ENCODE measurements around the gene FER. TPM values are rescaled to one million over a fixed set of nuclear protein-coding genes. Genes with fewer than 3 reads are reported as not detected.

Gene FER
- total RNA-seq, 1 donor from 2014 or later, result 38.2 TPM

DNA sequence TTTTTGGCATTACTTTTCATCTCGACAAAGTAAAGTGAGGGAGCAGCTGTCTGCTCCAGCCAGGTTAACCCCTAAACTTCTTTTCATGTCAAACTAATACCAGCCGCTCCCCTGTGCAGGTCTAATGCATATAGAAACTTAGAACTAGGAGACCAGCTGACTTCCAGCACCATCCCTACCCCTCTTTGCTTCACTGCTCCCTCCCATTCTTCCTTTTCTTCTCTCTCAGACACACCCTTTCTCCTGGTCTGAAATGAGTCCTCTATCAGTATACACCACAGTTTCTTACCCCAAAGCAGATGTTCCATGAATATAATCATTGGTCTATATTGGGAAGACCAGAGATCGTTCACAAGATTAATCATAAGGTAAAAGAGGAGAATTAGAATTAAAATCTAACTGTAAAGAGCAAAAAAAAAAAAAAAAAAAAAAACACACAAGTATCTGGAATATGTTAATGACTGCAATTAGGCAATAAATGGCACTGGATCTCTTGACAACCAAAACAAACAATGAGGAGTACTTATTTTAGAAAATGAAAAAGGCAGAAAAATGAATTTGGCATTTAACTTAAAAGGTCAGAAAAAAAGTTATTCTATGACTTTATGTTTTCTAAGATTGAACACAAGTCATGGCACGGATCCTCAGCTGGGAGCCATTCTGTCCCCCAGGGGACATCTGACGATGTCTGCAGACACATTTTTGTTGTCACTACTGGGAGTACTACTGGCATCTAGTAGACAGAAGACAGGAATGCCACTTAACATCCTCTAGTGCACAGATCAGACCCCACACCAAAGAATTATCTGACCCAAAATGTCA, 452.3 kb downstream of the FER start:
- no peak for DNase-seq (ENCODE audit: extremely low spot score, unreplicated experiment)
- H3K27me3 Mint-ChIP-seq (ENCODE audit: unreplicated experiment), result no peaks in the 10 kb centered on the region
- no peaks in the 10 kb centered on the region for H3K4me1 Mint-ChIP-seq (ENCODE audit: unreplicated experiment)
- H3K27ac Mint-ChIP-seq (ENCODE audit: unreplicated experiment), result no peak overlapping the region
- H3K9me3 Mint-ChIP-seq (ENCODE audit: unreplicated experiment), result peaks cover 4% of the 10 kb centered on the region
- TF ChIP-seq, protein P1, sequence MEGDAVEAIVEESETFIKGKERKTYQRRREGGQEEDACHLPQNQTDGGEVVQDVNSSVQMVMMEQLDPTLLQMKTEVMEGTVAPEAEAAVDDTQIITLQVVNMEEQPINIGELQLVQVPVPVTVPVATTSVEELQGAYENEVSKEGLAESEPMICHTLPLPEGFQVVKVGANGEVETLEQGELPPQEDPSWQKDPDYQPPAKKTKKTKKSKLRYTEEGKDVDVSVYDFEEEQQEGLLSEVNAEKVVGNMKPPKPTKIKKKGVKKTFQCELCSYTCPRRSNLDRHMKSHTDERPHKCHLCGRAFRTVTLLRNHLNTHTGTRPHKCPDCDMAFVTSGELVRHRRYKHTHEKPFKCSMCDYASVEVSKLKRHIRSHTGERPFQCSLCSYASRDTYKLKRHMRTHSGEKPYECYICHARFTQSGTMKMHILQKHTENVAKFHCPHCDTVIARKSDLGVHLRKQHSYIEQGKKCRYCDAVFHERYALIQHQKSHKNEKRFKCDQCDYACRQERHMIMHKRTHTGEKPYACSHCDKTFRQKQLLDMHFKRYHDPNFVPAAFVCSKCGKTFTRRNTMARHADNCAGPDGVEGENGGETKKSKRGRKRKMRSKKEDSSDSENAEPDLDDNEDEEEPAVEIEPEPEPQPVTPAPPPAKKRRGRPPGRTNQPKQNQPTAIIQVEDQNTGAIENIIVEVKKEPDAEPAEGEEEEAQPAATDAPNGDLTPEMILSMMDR (IDR thresholded peaks at IDR 0.05), result no peak
- H3K4me3 Mint-ChIP-seq (ENCODE audit: unreplicated experiment), result no peak overlapping the region
- H3K36me3 Mint-ChIP-seq (ENCODE audit: unreplicated experiment), result peaks cover 3% of the 10 kb centered on the region

GRCh38 chr5:109215040-109215439, 467.3 kb downstream of the FER start:
- TF ChIP-seq, protein P1 (IDR thresholded peaks at IDR 0.05), result no peak
- Mint-ChIP-seq H3K27ac (ENCODE audit: unreplicated experiment) (no peak overlapping the region), H3K4me3 (ENCODE audit: unreplicated experiment) (no peak overlapping the region), H3K27me3 (ENCODE audit: unreplicated experiment) (peaks cover 2% of the 10 kb centered on the region), H3K4me1 (ENCODE audit: unreplicated experiment) (no peaks in the 10 kb centered on the region), H3K9me3 (ENCODE audit: unreplicated experiment) (peaks cover 26% of the 10 kb centered on the region), H3K36me3 (ENCODE audit: unreplicated experiment) (peaks cover 1% of the 10 kb centered on the region)
- DNase-seq (ENCODE audit: extremely low spot score, unreplicated experiment), result no peak

- H3K4me1 Mint-ChIP-seq (ENCODE audit: unreplicated experiment), result no peaks in the 10 kb centered on the region
- no peak for DNase-seq (ENCODE audit: extremely low spot score, unreplicated experiment)
- no peak overlapping the region for H3K4me3 Mint-ChIP-seq (ENCODE audit: unreplicated experiment)
- no peak overlapping the region for H3K27ac Mint-ChIP-seq (ENCODE audit: unreplicated experiment)
- no peaks in the 10 kb centered on the region for H3K36me3 Mint-ChIP-seq (ENCODE audit: unreplicated experiment)
- TF ChIP-seq, protein P1 (IDR thresholded peaks at IDR 0.05), result no peak
- no peaks in the 10 kb centered on the region for H3K27me3 Mint-ChIP-seq (ENCODE audit: unreplicated experiment)
- H3K9me3 Mint-ChIP-seq (ENCODE audit: unreplicated experiment), result peaks cover 5% of the 10 kb centered on the region
Observed at GRCh38 chr5:109218818-109219217, 471.1 kb downstream of the FER start.

GRCh38 chr5:109223531-109223930, 475.8 kb downstream of the FER start:
- TF ChIP-seq, protein P1 (IDR thresholded peaks at IDR 0.05), result no peak
- Mint-ChIP-seq H3K27ac (ENCODE audit: unreplicated experiment) (no peak overlapping the region), H3K4me3 (ENCODE audit: unreplicated experiment) (no peak overlapping the region), H3K27me3 (ENCODE audit: unreplicated experiment) (no peaks in the 10 kb centered on the region), H3K4me1 (ENCODE audit: unreplicated experiment) (no peaks in the 10 kb centered on the region), H3K9me3 (ENCODE audit: unreplicated experiment) (no peaks in the 10 kb centered on the region), H3K36me3 (ENCODE audit: unreplicated experiment) (no peaks in the 10 kb centered on the region)
- no peak for DNase-seq (ENCODE audit: extremely low spot score, unreplicated experiment)

DNA sequence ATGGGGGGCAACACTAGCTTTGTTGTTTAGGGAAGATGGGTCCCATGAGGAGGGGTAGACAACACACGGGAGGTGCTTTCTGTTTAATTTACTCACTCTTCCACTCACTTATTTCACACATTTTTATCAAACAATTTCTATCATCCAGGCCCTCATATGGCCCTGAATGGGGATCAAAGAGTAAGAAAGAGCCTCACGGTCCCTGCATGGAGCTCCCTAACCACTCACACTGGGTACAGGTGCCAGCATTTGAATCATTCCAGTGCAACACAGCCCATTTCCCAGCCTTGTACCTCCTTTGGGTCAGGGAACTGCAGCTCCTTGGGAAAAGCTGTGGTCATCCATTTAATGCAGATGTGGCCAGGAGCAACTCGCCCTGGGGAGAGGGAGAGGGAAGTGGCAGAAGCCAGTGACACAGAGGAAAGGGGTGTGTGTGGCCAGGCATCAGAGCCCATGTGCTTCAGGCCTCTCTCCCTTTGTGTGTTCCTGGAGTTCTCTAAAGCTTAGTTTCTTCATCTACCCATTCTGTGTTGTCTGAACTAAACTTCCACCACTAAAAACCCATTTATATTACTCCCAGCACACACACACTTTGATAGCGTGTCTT, 476.7 kb downstream of the FER start:
- DNase-seq (ENCODE audit: extremely low spot score, unreplicated experiment), result no peak
- Mint-ChIP-seq H3K27me3 (ENCODE audit: unreplicated experiment) (no peaks in the 10 kb centered on the region), H3K36me3 (ENCODE audit: unreplicated experiment) (no peaks in the 10 kb centered on the region), H3K9me3 (ENCODE audit: unreplicated experiment) (no peaks in the 10 kb centered on the region), H3K27ac (ENCODE audit: unreplicated experiment) (no peak overlapping the region), H3K4me1 (ENCODE audit: unreplicated experiment) (no peaks in the 10 kb centered on the region), H3K4me3 (ENCODE audit: unreplicated experiment) (no peak overlapping the region)
- TF ChIP-seq, protein P1 (IDR thresholded peaks at IDR 0.05), result no peak

All from osteocyte (in vitro differentiated cells).